Uterus (tissue), 4 donors: ENCODE data around the gene LHB. TPM values are rescaled to one million over a fixed set of nuclear protein-coding genes. Genes with fewer than 3 reads are reported as not detected.
"Not testable (repeated sequence)": the region's sequence is repeated elsewhere in the genome, so short reads cannot be mapped to it uniquely, and the experiment has no call there.

ENCODE experiments used
- DNase-seq, 2 donors: peaks; one replicate each; pipeline ENCODE4 v3.0.0-alpha.2; 2019 to 2020
- H3K27ac ChIP-seq, 2 donors: fragments of 200-600 bp; sonication (generic); 1 replicate in 1 of 2; 2 replicates in 1 of 2; pipeline ENCODE4 v1.5.1; 2016 to 2018
- H3K27me3 ChIP-seq, 2 donors: fragments of 200-600 bp; sonication (generic); one replicate each; pipeline ENCODE4 v1.5.1; 2018 to 2019; ENCODE audit warnings: control low read depth in 1 of 2
- H3K36me3 ChIP-seq, 2 donors: fragments of 200-600 bp; sonication (generic); one replicate each; pipeline ENCODE4 v1.5.1; 2019; ENCODE audit warnings: control low read depth in 1 of 2
- H3K4me1 ChIP-seq, 2 donors: fragments of 200-600 bp; sonication (generic); one replicate each; pipeline ENCODE4 v1.5.1; 2018 to 2019; ENCODE audit warnings: control low read depth in 1 of 2
- H3K4me3 ChIP-seq, 2 donors: fragments of 200-600 bp; sonication (generic); 1 replicate in 1 of 2; 2 replicates in 1 of 2; pipeline ENCODE4 v1.5.1; 2018 to 2019; ENCODE audit warnings: mild to moderate bottlenecking in 1 of 2
- H3K9me3 ChIP-seq, 2 donors: fragments of 200-600 bp; sonication (generic); one replicate each; pipeline ENCODE4 v1.5.1; 2019; ENCODE audit warnings: control low read depth in 1 of 2
- CTCF ChIP-seq, 4 experiments: fragments of 200-600 bp in 2 of 4; fragments of 450-650 bp in 2 of 4; sonication (generic) in 2 of 4; IDR thresholded peaks; one replicate each; pipeline ENCODE4 v1.5.1; 2016 to 2019; ENCODE audit warnings: antibody characterized with exemption in 4 of 4, mild to moderate bottlenecking in 2 of 4, moderate library complexity in 1 of 4
- POLR2A ChIP-seq, 2 donors: fragments of 450-650 bp; IDR thresholded peaks; one replicate each; pipeline ENCODE4 v1.6.1; 2016; ENCODE audit warnings: antibody characterized with exemption in 2 of 2, mild to moderate bottlenecking in 1 of 2, moderate library complexity in 1 of 2
- intact Hi-C: fragments of 100-400 bp; cut with DNase I; formaldehyde crosslinking; loops from one replicate; pipeline ENCODE4 v1.15.1; 2023; ENCODE audit warnings: low total_unique reads
- total RNA-seq, 4 donors: library from RNA; depleted of rRNA in 3 of 4; stranded (reverse); fragments of >200 nt in 3 of 4; gene quantifications; one replicate each; pipeline versions ENCODE4 v1.1.0 to v1.2.4, GENCODE V29; 2014 to 2023
- donor health status: DM: yes; HTN: yes; CAD: no.

The LHB gene
- total RNA-seq, 4 donors from 2014 or later = not detected

- H3K4me1 ChIP-seq, intact Hi-C loops: not testable (repeated sequence)
Observed at GRCh38 chr19:49031642-49032301, 14.9 kb upstream of the LHB start, which contains the start of gene CGB2. Gene CGB2, plus strand, starts transcription at chr19:49031890. Its CDS starts 206 bp downstream, at chr19:49032096.

GRCh38 chr19:49030323-49030722 lies 13.4 kb upstream of the LHB start:
- H3K36me3 ChIP-seq, H3K9me3 ChIP-seq, H3K27me3 ChIP-seq, DNase-seq, intact Hi-C loops, H3K27ac ChIP-seq, H3K4me3 ChIP-seq, H3K4me1 ChIP-seq: not testable (repeated sequence)

More at GRCh38 chr19:49031642-49032301, 14.9 kb upstream of the LHB start, which contains the start of gene CGB2:
- H3K36me3 ChIP-seq, H3K27ac ChIP-seq, DNase-seq, H3K27me3 ChIP-seq, H3K4me3 ChIP-seq, H3K9me3 ChIP-seq: not testable (repeated sequence)

GRCh38 chr19:49029749-49030148 lies 12.9 kb upstream of the LHB start:
- H3K4me3 ChIP-seq, H3K36me3 ChIP-seq, H3K27me3 ChIP-seq, DNase-seq, intact Hi-C loops, H3K4me1 ChIP-seq, H3K9me3 ChIP-seq, H3K27ac ChIP-seq: not testable (repeated sequence)

- H3K9me3 ChIP-seq, DNase-seq, H3K27ac ChIP-seq, H3K4me3 ChIP-seq, H3K36me3 ChIP-seq, H3K4me1 ChIP-seq, H3K27me3 ChIP-seq, intact Hi-C loops: not testable (repeated sequence)
Observed at GRCh38 chr19:49028686-49029085, 11.8 kb upstream of the LHB start.

GRCh38 chr19:49025599-49025998 lies 8.7 kb upstream of the LHB start:
- intact Hi-C loops, H3K4me1 ChIP-seq, H3K4me3 ChIP-seq, DNase-seq, H3K27me3 ChIP-seq, H3K36me3 ChIP-seq, H3K9me3 ChIP-seq, H3K27ac ChIP-seq: not testable (repeated sequence)

GRCh38 chr19:49025088-49025487 lies 8.2 kb upstream of the LHB start:
- H3K4me1 ChIP-seq = not testable (repeated sequence)

GRCh38 chr19:49024233-49024632 lies 7.3 kb upstream of the LHB start, which contains the start of gene CGB3:
Gene CGB3, minus strand, starts transcription at chr19:49024333. Its CDS starts 362 bp downstream, at chr19:49023971.
- H3K4me1 ChIP-seq, H3K27me3 ChIP-seq, intact Hi-C loops, H3K36me3 ChIP-seq, DNase-seq, H3K9me3 ChIP-seq, H3K4me3 ChIP-seq, H3K27ac ChIP-seq: not testable (repeated sequence)

More at GRCh38 chr19:49025088-49025487, 8.2 kb upstream of the LHB start:
- H3K27ac ChIP-seq, H3K36me3 ChIP-seq, H3K9me3 ChIP-seq, H3K4me3 ChIP-seq, intact Hi-C loops, H3K27me3 ChIP-seq, DNase-seq: not testable (repeated sequence)

- TF ChIP-seq POLR2A (IDR thresholded peaks at IDR 0.05) (no peak), CTCF (IDR thresholded peaks at IDR 0.05) (no peak)
- intact Hi-C loops = no loop called here
- Histone ChIP-seq H3K4me3 (no peak overlapping the region), H3K9me3 (no peaks in the 10 kb centered on the region), H3K27ac (no peak overlapping the region), H3K36me3 (no peaks in the 10 kb centered on the region), H3K4me1 (peaks cover 0 to 7% of the 10 kb centered on the region in 2 donors), H3K27me3 (no peaks in the 10 kb centered on the region)
- DNase-seq = no peak
Observed at GRCh38 chr19:49022116-49022515, 5.2 kb upstream of the LHB start.
